GM23338 (cell line): ENCODE results near the gene TRIM72. TPM values are rescaled to one million over a fixed set of nuclear protein-coding genes. Genes with fewer than 3 reads are reported as not detected.

Source experiments
- ATAC-seq: fragments of 200-7000 bp; cut with Tn5 transposase; 3 replicates; pipeline ENCODE4 v1.9.1; 2020
- DNase-seq: peaks from one replicate; pipeline ENCODE4 v3.0.0-alpha.2; 2015; ENCODE audit warnings: low spot score
- H2AFZ ChIP-seq: fragments of 200-600 bp; sonication (generic); 2 replicates; pipeline ENCODE4 v1.8.0; 2016; ENCODE audit warnings: antibody characterized with exemption, mild to moderate bottlenecking, moderate library complexity
- H3F3A ChIP-seq: fragments of 200-600 bp; sonication (generic); replicated peaks from 2 replicates; pipeline ENCODE4 v1.8.0; 2017; ENCODE audit warnings: antibody characterized with exemption, mixed run types, low read depth
- H3K27ac ChIP-seq: fragments of 200-600 bp; sonication (generic); 2 replicates; pipeline ENCODE4 v1.6.1; 2016; ENCODE audit warnings: low read depth
- H3K27me3 ChIP-seq: fragments of 200-600 bp; sonication (generic); 2 replicates; pipeline ENCODE4 v1.8.0; 2016; ENCODE audit warnings: mild to moderate bottlenecking, mixed run types, moderate library complexity; ENCODE audit not compliant: insufficient read depth
- H3K36me3 ChIP-seq: fragments of 200-600 bp; sonication (generic); 2 replicates; pipeline ENCODE4 v1.8.0; 2016; ENCODE audit warnings: mild to moderate bottlenecking; ENCODE audit not compliant: insufficient read depth
- H3K4me1 ChIP-seq: fragments of 200-600 bp; sonication (generic); 2 replicates; pipeline ENCODE4 v1.8.0; 2016; ENCODE audit warnings: mild to moderate bottlenecking, moderate library complexity; ENCODE audit not compliant: insufficient read depth
- H3K4me2 ChIP-seq: fragments of 200-600 bp; sonication (generic); 2 replicates; pipeline ENCODE4 v1.7.1; 2017; ENCODE audit warnings: mixed run types
- H3K4me3 ChIP-seq: fragments of 200-600 bp; sonication (generic); 2 replicates; pipeline ENCODE4 v1.6.1; 2016; ENCODE audit warnings: mixed run types
- H3K79me2 ChIP-seq: fragments of 200-600 bp; sonication (generic); replicated peaks from 2 replicates; pipeline ENCODE4 v1.8.0; 2017; ENCODE audit warnings: mild to moderate bottlenecking; ENCODE audit not compliant: insufficient read depth
- H3K9me2 ChIP-seq: fragments of 200-600 bp; sonication (generic); 2 replicates; pipeline ENCODE4 v1.8.0; 2017; ENCODE audit not compliant: insufficient read depth
- H4K20me1 ChIP-seq: fragments of 200-600 bp; sonication (generic); replicated peaks from 2 replicates; pipeline ENCODE4 v1.8.0; 2017; ENCODE audit warnings: mild to moderate bottlenecking; ENCODE audit not compliant: insufficient read depth
- H3K27ac Mint-ChIP-seq: 2 replicates; pipeline ENCODE4 v1.8.0; 2020; ENCODE audit warnings: inconsistent platforms, mild to moderate bottlenecking, moderate library complexity, mixed read lengths
- H3K27me3 Mint-ChIP-seq: 3 replicates; pipeline ENCODE4 v1.8.0; 2022; ENCODE audit warnings: low read depth, mild to moderate bottlenecking, moderate library complexity, mixed read lengths, inconsistent platforms; ENCODE audit not compliant: insufficient read depth, poor library complexity
- H3K36me3 Mint-ChIP-seq: 3 replicates; pipeline ENCODE4 v1.8.0; 2021; ENCODE audit warnings: low read depth, mild to moderate bottlenecking, inconsistent platforms, moderate library complexity, mixed read lengths
- H3K4me1 Mint-ChIP-seq: 3 replicates; pipeline ENCODE4 v1.8.0; 2020; ENCODE audit warnings: mild to moderate bottlenecking, inconsistent platforms, mixed read lengths
- H3K4me3 Mint-ChIP-seq: 3 replicates; pipeline ENCODE4 v1.8.0; 2021; ENCODE audit warnings: moderate library complexity, mild to moderate bottlenecking, inconsistent platforms, mixed read lengths
- H3K9me3 Mint-ChIP-seq: 3 replicates; pipeline ENCODE4 v1.8.0; 2020; ENCODE audit warnings: moderate library complexity, mild to moderate bottlenecking, inconsistent platforms, mixed read lengths
- CREB1 ChIP-seq: fragments of 250-450 bp; sonication (Bioruptor Pico); IDR thresholded peaks from 2 replicates; pipeline ENCODE4 v1.5.0; 2020; ENCODE audit warnings: low read depth, mild to moderate bottlenecking, moderate library complexity
- ETS1 ChIP-seq: IDR thresholded peaks from 2 replicates; pipeline ENCODE4 v1.6.1; 2016; ENCODE audit warnings: antibody characterized with exemption
- EZH2phosphoT487 ChIP-seq: fragments of 200-600 bp; sonication (generic); IDR thresholded peaks from one replicate; pipeline ENCODE4 v1.8.1; 2018; ENCODE audit warnings: antibody characterized with exemption; ENCODE audit not compliant: unreplicated experiment
- JUNB ChIP-seq: IDR thresholded peaks from one replicate; pipeline ENCODE4 v1.6.1; 2016; ENCODE audit warnings: antibody characterized with exemption; ENCODE audit not compliant: unreplicated experiment
- NANOG ChIP-seq: IDR thresholded peaks from 2 replicates; pipeline ENCODE4 v1.6.1; 2016; ENCODE audit warnings: antibody characterized with exemption, borderline replicate concordance
- POLR2AphosphoS5 ChIP-seq: IDR thresholded peaks from 2 replicates; pipeline ENCODE4 v1.6.1; 2016; ENCODE audit warnings: antibody characterized with exemption, low read depth
- STAT1 ChIP-seq: IDR thresholded peaks from one replicate; pipeline ENCODE4 v1.6.1; 2016; ENCODE audit warnings: antibody characterized with exemption; ENCODE audit not compliant: unreplicated experiment
- ZNF114 ChIP-seq: fragments of 250-450 bp; sonication (Bioruptor Pico); IDR thresholded peaks from 2 replicates; pipeline ENCODE4 v1.5.0; 2020; ENCODE audit warnings: mild to moderate bottlenecking, moderate library complexity
- ZNF331 ChIP-seq: fragments of 250-450 bp; sonication (Bioruptor Pico); IDR thresholded peaks from 2 replicates; pipeline ENCODE4 v1.5.0; 2020; ENCODE audit warnings: low read depth, mild to moderate bottlenecking, moderate library complexity
- ZNF462 ChIP-seq: fragments of 250-450 bp; sonication (Bioruptor Pico); IDR thresholded peaks from 2 replicates; pipeline ENCODE4 v1.5.0; 2020; ENCODE audit warnings: mild to moderate bottlenecking, moderate library complexity
- polyA plus RNA-seq: library from polyadenylated mRNA; unstranded; fragments of >200 nt; fragmentation: Nextera tagmentation; extraction: Ambion mirVana; gene quantifications from 2 replicates; pipeline ENCODE4 v1.2.1, GENCODE V29; 2016
- total RNA-seq: library from RNA; depleted of rRNA; stranded (reverse); fragments of >200 nt; shearing (Covaris generic); gene quantifications from 2 replicates; pipeline ENCODE4 v1.2.3, GENCODE V29; 2014

The TRIM72 gene
- total and polyA plus RNA-seq, 2 experiments from 2014 or later: 0.81 to 1.3 TPM

GRCh38 chr16:31200821-31201568 lies 12.9 kb upstream of the TRIM72 start:
- Histone ChIP-seq H3K4me2 (peak overlapping the region; percentile 89), H3K4me1 (peaks cover 16% of the 10 kb centered on the region), H3K27me3 (peaks cover 11% of the 10 kb centered on the region), H2AFZ (no peak overlapping the region), H4K20me1 (peaks cover 44% of the 10 kb centered on the region; the same call in 1 of the 2 replicates), H3K9me2 (no peaks in the 10 kb centered on the region), H3K79me2 (no peaks in the 10 kb centered on the region), H3K36me3 (peaks cover 7% of the 10 kb centered on the region), H3F3A (peaks cover 51% of the 10 kb centered on the region), H3K27ac (peak overlapping the region; percentile 63; the same call in 1 of the 2 replicates), H3K4me3 (peak overlapping the region; percentile 82; the same call in 1 of the 2 replicates)
- TF ChIP-seq EZH2phosphoT487 (no peak), STAT1 (no peak), ETS1 (no peak), NANOG (no peak), JUNB (no peak), POLR2AphosphoS5 (no peak; the same call in 1 of the 2 replicates), ZNF114 (CRISPR knock-in tag) (no peak), ZNF331 (CRISPR knock-in tag) (no peak)
- DNase-seq (no peak), ATAC-seq (no peak; the same call in 2 of the 3 replicates)
- H3K4me1 Mint-ChIP-seq: peaks cover 15% of the 10 kb centered on the region
- H3K36me3 Mint-ChIP-seq: peaks cover 38% of the 10 kb centered on the region
- H3K27me3 Mint-ChIP-seq: peaks cover 25% of the 10 kb centered on the region
- H3K4me3 Mint-ChIP-seq: peak overlapping the region; percentile 85
- H3K9me3 Mint-ChIP-seq: peaks cover 3% of the 10 kb centered on the region; the same call in 2 of the 3 replicates
- H3K27ac Mint-ChIP-seq: peak overlapping the region; percentile 64

- H3K27me3 ChIP-seq: peaks cover 11% of the 10 kb centered on the region
- H3K4me2 ChIP-seq: peak overlapping the region; percentile 89
- DNase-seq (peak; percentile 79), ATAC-seq (peak; percentile 62)
- peaks cover 16% of the 10 kb centered on the region for H3K4me1 ChIP-seq
- H3K9me2 ChIP-seq: no peaks in the 10 kb centered on the region
- peak overlapping the region; percentile 85 for H3K4me3 Mint-ChIP-seq
- peaks cover 25% of the 10 kb centered on the region for H3K27me3 Mint-ChIP-seq
- H3K9me3 Mint-ChIP-seq: peaks cover 3% of the 10 kb centered on the region; the same call in 2 of the 3 replicates
- H3K27ac ChIP-seq: peak overlapping the region; percentile 63; the same call in 1 of the 2 replicates
- peak overlapping the region; percentile 94 for H2AFZ ChIP-seq
- peaks cover 6% of the 10 kb centered on the region; the same call in 1 of the 2 replicates for H3K36me3 ChIP-seq
- H3K27ac Mint-ChIP-seq: peak overlapping the region; percentile 86; the same call in 1 of the 2 replicates
- H3F3A ChIP-seq: peaks cover 46% of the 10 kb centered on the region
- H3K36me3 Mint-ChIP-seq: peaks cover 30% of the 10 kb centered on the region
- H3K79me2 ChIP-seq: no peaks in the 10 kb centered on the region
- peaks cover 15% of the 10 kb centered on the region for H3K4me1 Mint-ChIP-seq
- H4K20me1 ChIP-seq: peaks cover 39% of the 10 kb centered on the region; the same call in 1 of the 2 replicates
- H3K4me3 ChIP-seq: peak overlapping the region; percentile 82
- no peak for TF ChIP-seq EZH2phosphoT487
- TF ChIP-seq ETS1: no peak
- 0 out of 2 replicates have a peak, but pooled peaks have one; percentile 33 for TF ChIP-seq POLR2AphosphoS5
- TF ChIP-seq CREB1 (CRISPR knock-in tag): no peak
- TF ChIP-seq ZNF331 (CRISPR knock-in tag): no peak
- TF ChIP-seq ZNF462 (CRISPR knock-in tag): no peak
- TF ChIP-seq STAT1: no peak
Observed at GRCh38 chr16:31201582-31202413, 12.1 kb upstream of the TRIM72 start.
